Measurements from ENCODE around the gene LMO7. TPM values are rescaled to one million over a fixed set of nuclear protein-coding genes. Genes with fewer than 3 reads are reported as not detected.

Gene LMO7
- total RNA-seq, 4 donors from 2014 or later: 7.3 to 11.9 (median 8.9) TPM

DNA sequence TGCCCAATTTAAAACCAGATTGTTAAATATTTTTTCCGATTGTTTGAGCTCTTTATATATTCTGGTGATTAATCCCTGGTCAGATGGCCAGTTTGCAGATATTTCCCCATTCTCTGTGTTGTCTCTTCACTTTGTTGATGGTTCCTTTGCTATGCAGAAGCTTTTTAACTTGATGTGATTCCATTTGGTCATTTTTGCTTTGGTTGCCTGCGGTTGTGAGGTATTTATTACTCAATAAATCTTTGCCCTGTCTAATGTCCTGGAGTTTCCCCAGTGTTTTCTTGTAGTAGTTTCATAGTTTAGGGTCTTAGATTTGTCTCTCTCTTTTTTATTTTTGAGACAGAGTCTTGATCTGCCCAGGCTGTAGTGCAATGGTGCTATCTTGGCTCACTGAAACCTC lies 23.8 kb upstream of the LMO7 start:
- TF ChIP-seq, protein P1, sequence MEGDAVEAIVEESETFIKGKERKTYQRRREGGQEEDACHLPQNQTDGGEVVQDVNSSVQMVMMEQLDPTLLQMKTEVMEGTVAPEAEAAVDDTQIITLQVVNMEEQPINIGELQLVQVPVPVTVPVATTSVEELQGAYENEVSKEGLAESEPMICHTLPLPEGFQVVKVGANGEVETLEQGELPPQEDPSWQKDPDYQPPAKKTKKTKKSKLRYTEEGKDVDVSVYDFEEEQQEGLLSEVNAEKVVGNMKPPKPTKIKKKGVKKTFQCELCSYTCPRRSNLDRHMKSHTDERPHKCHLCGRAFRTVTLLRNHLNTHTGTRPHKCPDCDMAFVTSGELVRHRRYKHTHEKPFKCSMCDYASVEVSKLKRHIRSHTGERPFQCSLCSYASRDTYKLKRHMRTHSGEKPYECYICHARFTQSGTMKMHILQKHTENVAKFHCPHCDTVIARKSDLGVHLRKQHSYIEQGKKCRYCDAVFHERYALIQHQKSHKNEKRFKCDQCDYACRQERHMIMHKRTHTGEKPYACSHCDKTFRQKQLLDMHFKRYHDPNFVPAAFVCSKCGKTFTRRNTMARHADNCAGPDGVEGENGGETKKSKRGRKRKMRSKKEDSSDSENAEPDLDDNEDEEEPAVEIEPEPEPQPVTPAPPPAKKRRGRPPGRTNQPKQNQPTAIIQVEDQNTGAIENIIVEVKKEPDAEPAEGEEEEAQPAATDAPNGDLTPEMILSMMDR (IDR thresholded peaks at IDR 0.05; ENCODE audit: low read depth): no peak

DNA sequence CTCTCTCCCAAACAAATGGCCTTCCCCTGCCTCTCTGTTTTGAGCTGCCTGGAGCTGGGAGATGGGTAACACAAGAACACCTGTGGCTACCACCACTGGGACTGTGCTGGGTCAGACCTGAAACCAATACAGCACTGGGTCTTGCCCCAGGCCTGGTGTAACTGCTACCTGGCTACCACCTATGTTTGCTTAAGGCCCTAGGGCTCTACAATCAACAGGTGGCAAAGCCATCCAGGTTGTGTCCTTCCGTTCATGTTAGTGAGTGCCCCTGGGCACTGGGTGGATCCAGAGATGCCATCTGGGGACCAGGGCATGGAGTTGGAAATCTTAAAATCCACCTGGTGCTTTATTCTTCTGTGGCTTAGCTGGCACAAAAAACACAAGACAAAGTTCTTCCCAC lies 18.9 kb upstream of the LMO7 start:
- TF ChIP-seq, protein P1 (IDR thresholded peaks at IDR 0.05; ENCODE audit: low read depth): no peak

GRCh38 chr13:75618308-75618707 lies 17.8 kb upstream of the LMO7 start:
- TF ChIP-seq, protein P1 (IDR thresholded peaks at IDR 0.05; ENCODE audit: low read depth): no peak

- TF ChIP-seq, protein P1 (IDR thresholded peaks at IDR 0.05; ENCODE audit: low read depth): no peak
Observed at GRCh38 chr13:75620020-75620419, 16.1 kb upstream of the LMO7 start.

GRCh38 chr13:75621147-75621546 lies 15.0 kb upstream of the LMO7 start:
- TF ChIP-seq, protein P1 (IDR thresholded peaks at IDR 0.05; ENCODE audit: low read depth): no peak

GRCh38 chr13:75628801-75629200 lies 7.3 kb upstream of the LMO7 start:
- TF ChIP-seq, protein P1 (IDR thresholded peaks at IDR 0.05; ENCODE audit: low read depth): no peak

GRCh38 chr13:75633285-75633684 lies 2.8 kb upstream of the LMO7 start:
- TF ChIP-seq, protein P1 (IDR thresholded peaks at IDR 0.05; ENCODE audit: low read depth): no peak
